Liver (tissue), 9 donors: ENCODE results near the gene CDX1. TPM values are rescaled to one million over a fixed set of nuclear protein-coding genes. Genes with fewer than 3 reads are reported as not detected.

Experiments used
- DNase-seq: peaks from one replicate; pipeline ENCODE4 v3.0.0-alpha.2; 2017; ENCODE audit warnings: low spot score
- H3K27ac ChIP-seq, 2 donors: one replicate each; pipeline ENCODE4 v1.7.0; 2013; ENCODE audit warnings: inconsistent platforms in 2 of 2, low read length in 2 of 2, control low read depth in 1 of 2, low read depth in 1 of 2, mild to moderate bottlenecking in 1 of 2
- H3K27me3 ChIP-seq, 4 donors: one replicate each; pipeline versions ENCODE4 v1.6.1 to v1.7.0; 2013; ENCODE audit warnings: low read length in 3 of 4, inconsistent platforms in 1 of 4, mild to moderate bottlenecking in 1 of 4, moderate library complexity in 1 of 4; ENCODE audit not compliant: control insufficient read depth in 4 of 4, insufficient read depth in 4 of 4
- H3K36me3 ChIP-seq, 4 donors: one replicate each; pipeline versions ENCODE4 v1.6.1 to v1.7.0; 2013; ENCODE audit warnings: low read length in 3 of 4, mild to moderate bottlenecking in 3 of 4, low read depth in 1 of 4, moderate library complexity in 1 of 4; ENCODE audit not compliant: control insufficient read depth in 4 of 4, insufficient read depth in 3 of 4
- H3K4me1 ChIP-seq, 4 donors: one replicate each; pipeline versions ENCODE4 v1.6.1 to v1.7.0; 2013; ENCODE audit warnings: low read length in 3 of 4, mild to moderate bottlenecking in 3 of 4, moderate library complexity in 1 of 4; ENCODE audit not compliant: control insufficient read depth in 4 of 4, insufficient read depth in 4 of 4
- H3K4me3 ChIP-seq, 3 donors: one replicate each; pipeline versions ENCODE4 v1.6.1 to v1.7.0; 2013; ENCODE audit warnings: low read length in 3 of 3, control low read depth in 1 of 3, low read depth in 1 of 3, mild to moderate bottlenecking in 1 of 3
- H3K9ac ChIP-seq, 2 donors: one replicate each; pipeline ENCODE4 v1.7.0; 2013; ENCODE audit warnings: low read length in 2 of 2, mild to moderate bottlenecking in 2 of 2, moderate library complexity in 2 of 2, control low read depth in 1 of 2, low read depth in 1 of 2
- H3K9me3 ChIP-seq, 4 donors: one replicate each; pipeline versions ENCODE4 v1.6.1 to v1.7.0; 2013; ENCODE audit warnings: low read length in 3 of 4; ENCODE audit not compliant: control insufficient read depth in 4 of 4
- ATF3 ChIP-seq: IDR thresholded peaks from 2 replicates; pipeline ENCODE4 v1.6.1; 2016; ENCODE audit warnings: antibody characterized with exemption
- CTCF ChIP-seq: fragments of 150-350 bp; IDR thresholded peaks from 2 replicates; pipeline ENCODE4 v1.5.1; 2017; ENCODE audit warnings: improper control_type of control experiment, low read depth, low read length; ENCODE audit not compliant: missing input control
- EGR1 ChIP-seq, 2 donors: IDR thresholded peaks; 2 replicates each; pipeline ENCODE4 v1.6.1; 2016 to 2018; ENCODE audit warnings: antibody characterized with exemption in 2 of 2, low read depth in 2 of 2
- FOXA1 ChIP-seq: IDR thresholded peaks from 2 replicates; pipeline ENCODE4 v1.6.1; 2016; ENCODE audit warnings: antibody characterized with exemption
- FOXA2 ChIP-seq: IDR thresholded peaks from 2 replicates; pipeline ENCODE4 v1.6.1; 2016; ENCODE audit warnings: antibody characterized with exemption
- GABPA ChIP-seq, 2 donors: IDR thresholded peaks in 1 of 2; conservative IDR thresholded peaks in 1 of 2; 2 replicates each; pipeline ENCODE4 v1.6.1; 2016; ENCODE audit warnings: antibody characterized with exemption in 2 of 2, mild to moderate bottlenecking in 1 of 2, moderate library complexity in 1 of 2
- HNF4A ChIP-seq, 2 donors: conservative IDR thresholded peaks; 2 replicates each; pipeline ENCODE4 v1.6.1; 2016; ENCODE audit warnings: antibody characterized with exemption in 2 of 2, mild to moderate bottlenecking in 2 of 2
- HNF4G ChIP-seq: IDR thresholded peaks from 2 replicates; pipeline ENCODE4 v1.6.1; 2016; ENCODE audit warnings: antibody characterized with exemption
- JUND ChIP-seq, 2 donors: IDR thresholded peaks; 2 replicates each; pipeline ENCODE4 v1.6.1; 2016; ENCODE audit warnings: antibody characterized with exemption in 2 of 2
- MAX ChIP-seq: IDR thresholded peaks from 2 replicates; pipeline ENCODE4 v1.6.1; 2016; ENCODE audit warnings: antibody characterized with exemption
- NR2F2 ChIP-seq: IDR thresholded peaks from 2 replicates; pipeline ENCODE4 v1.6.1; 2016; ENCODE audit warnings: antibody characterized with exemption
- REST ChIP-seq: IDR thresholded peaks from 2 replicates; pipeline ENCODE4 v1.6.1; 2016; ENCODE audit warnings: antibody characterized with exemption, mild to moderate bottlenecking
- RXRA ChIP-seq, 2 donors: IDR thresholded peaks; 2 replicates each; pipeline ENCODE4 v1.6.1; 2017 to 2018; ENCODE audit warnings: antibody characterized with exemption in 2 of 2, mild to moderate bottlenecking in 1 of 2
- SP1 ChIP-seq: IDR thresholded peaks from 2 replicates; pipeline ENCODE4 v1.6.1; 2018; ENCODE audit warnings: antibody characterized with exemption, mild to moderate bottlenecking
- TAF1 ChIP-seq: conservative IDR thresholded peaks from 2 replicates; pipeline ENCODE4 v1.6.1; 2016; ENCODE audit warnings: antibody characterized with exemption, mild to moderate bottlenecking
- YY1 ChIP-seq: IDR thresholded peaks from 2 replicates; pipeline ENCODE4 v1.6.1; 2016; ENCODE audit warnings: antibody characterized with exemption, mild to moderate bottlenecking
- ZBTB33 ChIP-seq: IDR thresholded peaks from 2 replicates; pipeline ENCODE4 v1.6.1; 2016; ENCODE audit warnings: antibody characterized with exemption
- WGBS: extraction: QIAGEN DNeasy Blood & Tissue Kit; methylation state at CpG from one replicate; pipeline ENCODE4 v1.1.7; 2013; 5-methylcytosine and 5-hydroxymethylcytosine counted together
- polyA plus RNA-seq, 2 donors: library from polyadenylated mRNA; stranded (reverse) in 1 of 2; unstranded in 1 of 2; fragments of 200-250 nt in 1 of 2; fragments of >200 nt in 1 of 2; fragmentation: Nextera tagmentation in 1 of 2; extraction: Ambion mirVana in 1 of 2; gene quantifications; one replicate each; pipeline versions ENCODE4 v1.2.1 to v1.2.3, GENCODE V29; 2013 to 2015
- total RNA-seq, 2 donors: library from RNA; depleted of rRNA; stranded (reverse); fragments of >200 nt; gene quantifications; one replicate each; pipeline ENCODE4 v1.2.3, GENCODE V29; 2014
- donor health status: healthy.
- donor health status: healthy.
- donor health status: healthy.
- donor health status: healthy.
- donor health status: healthy.

The CDX1 gene
- total and polyA plus RNA-seq, 4 donors, result not detected

- no peak overlapping the region for H3K4me3 ChIP-seq
Observed at GRCh38 chr5:150137997-150138396, 28.6 kb upstream of the CDX1 start.

GRCh38 chr5:150138551-150139265 is 27.9 kb upstream of the CDX1 start:
- Histone ChIP-seq H3K27ac (peak overlapping the region; percentile 87 to 94), H3K9ac (peak overlapping the region; percentile 43 to 46), H3K4me1 (peaks cover 30 to 67% (median 52%) of the 10 kb centered on the region in 4 donors), H3K9me3 (no peaks in the 10 kb centered on the region), H3K4me3 (peak overlapping the region in 1 of 3 donors; percentile 4), H3K27me3 (no peaks in the 10 kb centered on the region), H3K36me3 (no peaks in the 10 kb centered on the region)
- DNase-seq, result peak; percentile 62
- 29% methylated on average over 10 of the region's 10 CpGs for WGBS
- TF ChIP-seq REST (peak; percentile 66), CTCF (no peak), JUND (IDR thresholded peaks at IDR 0.05) (peak in 1 of 2 donors; percentile 33), HNF4A (conservative IDR thresholded peaks at IDR 0.05) (peak; percentile 36 to 67), RXRA (IDR thresholded peaks at IDR 0.05) (peak; percentile 53 to 75), SP1 (peak; percentile 64), FOXA1 (no peak), NR2F2 (peak; percentile 63), FOXA2 (peak; percentile 52)

More at GRCh38 chr5:150137997-150138396, 28.6 kb upstream of the CDX1 start:
- 39% methylated on average over 5 of the region's 5 CpGs for WGBS
- Histone ChIP-seq H3K4me1 (peaks cover 27 to 67% (median 52%) of the 10 kb centered on the region in 4 donors), H3K36me3 (no peaks in the 10 kb centered on the region), H3K27ac (peak overlapping the region; percentile 87 to 94), H3K9me3 (no peaks in the 10 kb centered on the region), H3K9ac (peak overlapping the region; percentile 43 to 46), H3K27me3 (no peaks in the 10 kb centered on the region)
- no peak for TF ChIP-seq ZBTB33
- no peak for TF ChIP-seq GABPA (IDR thresholded peaks at IDR 0.05 in 1 of 2, conservative IDR thresholded peaks at IDR 0.05 in 1 of 2)
- TF ChIP-seq HNF4G, result no peak
- no peak for TF ChIP-seq EGR1 (IDR thresholded peaks at IDR 0.05; ENCODE audit: low read depth in 2 of 2)
- no peak for TF ChIP-seq FOXA1
- no peak for TF ChIP-seq HNF4A (conservative IDR thresholded peaks at IDR 0.05)
- TF ChIP-seq ATF3, result no peak
- no peak for TF ChIP-seq TAF1
- TF ChIP-seq YY1, result no peak
- TF ChIP-seq RXRA (IDR thresholded peaks at IDR 0.05), result no peak
- TF ChIP-seq CTCF, result no peak
- TF ChIP-seq JUND (IDR thresholded peaks at IDR 0.05), result no peak
- no peak for TF ChIP-seq NR2F2
- TF ChIP-seq MAX, result no peak
- TF ChIP-seq SP1, result no peak
- DNase-seq, result no peak
